Activated CD4-positive, alpha-beta T cell treated with anti-CD3 and anti-CD28 coated beads for 1 hour (primary cell): ENCODE data around the gene ASB5.

ENCODE experiments used
- DNase-seq: peaks from one replicate; pipeline ENCODE4 v3.0.0-alpha.2; 2020

The ASB5 gene

DNA sequence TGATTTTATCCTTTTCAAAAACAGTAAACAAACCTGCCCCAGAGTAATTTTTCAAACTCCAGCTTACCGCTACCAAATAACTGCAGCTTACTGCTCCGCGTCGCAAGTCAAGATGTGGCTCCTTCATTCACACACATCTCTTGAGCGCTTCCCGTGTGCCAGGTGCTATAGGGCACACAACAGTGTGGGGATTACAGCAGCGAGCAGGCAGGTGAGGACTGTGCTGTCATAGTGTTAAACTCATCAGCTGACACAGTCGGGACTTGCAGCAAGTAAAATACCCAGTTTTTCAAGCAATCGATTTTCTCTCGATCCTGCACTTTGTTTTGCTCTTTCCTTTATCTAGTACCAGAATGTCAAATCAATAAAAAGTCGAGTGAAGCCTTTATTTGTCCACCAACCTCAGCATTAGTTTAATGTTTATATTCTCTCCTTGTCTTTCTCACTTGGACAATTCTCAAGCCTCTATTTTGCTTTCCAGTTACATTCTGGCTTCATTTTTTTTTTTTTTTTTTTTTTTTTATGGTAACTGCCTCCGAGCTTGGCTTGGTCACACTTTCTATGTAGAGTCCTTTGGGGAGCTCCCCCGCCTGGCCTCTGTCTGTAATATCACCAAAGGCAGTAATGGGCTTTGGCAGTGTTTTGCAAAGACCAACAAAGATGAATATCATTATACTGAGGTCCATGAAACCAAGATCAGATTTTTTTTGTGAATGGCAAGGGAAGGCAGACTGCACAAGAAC, 8.3 kb upstream of the ASB5 start:
- no peak for DNase-seq

DNA sequence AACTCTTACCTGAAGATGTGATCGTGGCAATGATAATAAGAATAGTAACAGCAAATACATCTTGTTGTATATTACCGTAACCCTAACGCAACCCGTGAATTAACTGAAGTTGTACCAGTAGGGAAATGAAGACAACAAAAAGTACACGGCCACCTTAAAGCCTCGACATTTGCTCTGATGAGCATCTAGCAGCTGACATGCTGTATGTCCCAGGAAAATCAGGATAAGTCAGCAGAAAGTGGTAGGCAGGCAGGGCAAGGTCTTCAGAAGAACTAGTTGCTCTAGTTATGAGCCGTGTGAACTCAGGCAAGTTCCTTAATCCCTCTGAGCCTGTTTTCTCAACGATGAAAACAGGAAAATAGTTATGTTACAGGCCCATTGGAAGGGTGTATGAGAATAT, 7.7 kb upstream of the ASB5 start:
- no peak for DNase-seq

DNA sequence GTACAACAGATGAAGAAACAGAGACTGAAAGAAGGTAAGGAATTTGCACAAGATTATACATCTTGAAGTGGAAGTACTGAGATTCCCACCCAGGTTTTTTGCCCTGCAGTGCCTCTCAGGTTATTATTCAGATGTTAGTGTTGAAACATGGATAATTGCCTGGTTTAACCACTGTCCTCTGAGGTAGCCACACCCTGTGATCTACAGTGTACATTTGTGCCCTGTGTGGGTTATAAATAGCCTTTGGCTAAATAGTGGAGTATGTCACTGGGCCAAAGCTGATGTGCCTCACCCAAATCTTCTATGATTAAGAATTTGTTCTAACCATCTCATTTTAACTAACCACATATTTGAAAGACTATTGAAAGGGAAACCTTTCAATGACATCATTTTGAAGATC, 5.4 kb upstream of the ASB5 start:
- no peak for DNase-seq

DNA sequence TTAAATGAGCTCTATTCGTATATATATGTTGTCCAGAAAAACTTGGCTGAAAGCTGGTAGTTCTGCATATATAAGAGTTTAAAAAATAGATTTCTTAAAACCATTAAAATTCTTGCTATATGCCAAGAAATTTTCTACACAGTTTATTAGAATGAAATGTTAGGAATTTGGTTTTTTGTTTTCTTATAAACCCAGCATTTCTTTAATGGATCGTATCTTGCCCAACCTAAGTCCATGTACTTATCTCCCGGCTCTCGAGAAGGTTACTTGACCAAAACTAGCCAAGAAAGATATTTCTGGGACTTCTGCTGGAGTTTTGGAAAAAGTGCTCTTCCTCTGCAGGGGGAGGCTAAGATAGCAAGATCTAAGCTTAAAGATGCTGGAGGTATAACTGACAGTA, 4.7 kb upstream of the ASB5 start:
- no peak for DNase-seq

DNA sequence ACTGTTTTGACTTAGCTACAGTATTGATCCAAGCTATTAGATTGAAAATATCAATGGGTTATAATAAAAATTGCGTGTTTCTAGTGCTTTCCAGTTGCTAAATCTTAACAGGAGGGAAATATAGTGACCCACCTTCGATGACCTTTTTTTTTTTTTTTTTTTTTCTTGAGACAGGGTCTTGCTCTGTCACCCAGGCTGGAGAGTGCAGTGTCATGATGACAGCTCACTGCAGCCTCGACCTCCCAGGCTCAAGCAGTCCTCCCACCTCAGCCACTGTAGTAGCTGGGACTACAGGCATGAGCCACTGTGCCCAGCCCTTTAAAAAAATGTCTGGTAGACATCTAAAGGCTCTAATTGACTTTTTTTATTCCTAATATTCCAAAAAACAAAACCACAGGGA, 3.8 kb upstream of the ASB5 start:
- DNase-seq: no peak

DNA sequence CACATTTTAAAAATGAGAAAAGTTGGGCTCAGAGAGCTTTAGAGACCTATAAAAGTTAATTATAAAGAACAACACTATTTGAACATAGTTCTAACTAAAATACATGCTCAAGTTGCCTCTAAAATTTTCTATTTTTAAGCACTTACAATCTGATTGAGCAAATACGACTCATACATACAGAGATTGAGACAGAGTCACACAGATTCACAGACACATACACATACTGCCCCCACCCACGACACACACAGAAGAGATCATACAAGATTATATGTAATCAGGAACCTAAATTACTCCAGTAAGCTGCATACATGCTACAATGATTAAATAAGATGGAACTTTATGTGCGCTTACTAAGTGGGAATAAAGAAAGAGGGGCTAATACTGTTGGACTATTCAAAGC, 2.7 kb upstream of the ASB5 start:
- no peak for DNase-seq

DNA sequence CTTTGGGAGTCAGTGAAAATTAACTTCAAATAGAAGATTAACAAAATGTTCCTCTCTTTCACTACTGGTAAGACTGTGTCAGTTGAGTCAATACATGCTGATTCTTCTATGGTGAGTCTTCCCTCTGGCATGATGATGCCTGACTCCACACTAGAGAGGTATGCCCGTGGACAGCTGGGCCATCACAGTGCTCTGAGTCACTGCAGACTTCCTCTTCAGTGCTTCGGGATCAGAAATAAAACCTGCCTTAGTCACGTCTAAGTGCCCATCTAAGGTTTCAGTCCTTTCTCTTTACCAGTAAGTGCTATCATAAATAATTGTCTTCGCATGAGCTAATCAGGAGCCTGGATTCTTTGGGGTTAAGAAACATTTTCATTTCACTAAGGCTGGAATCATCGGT, 1.6 kb upstream of the ASB5 start:
- no peak for DNase-seq

DNA sequence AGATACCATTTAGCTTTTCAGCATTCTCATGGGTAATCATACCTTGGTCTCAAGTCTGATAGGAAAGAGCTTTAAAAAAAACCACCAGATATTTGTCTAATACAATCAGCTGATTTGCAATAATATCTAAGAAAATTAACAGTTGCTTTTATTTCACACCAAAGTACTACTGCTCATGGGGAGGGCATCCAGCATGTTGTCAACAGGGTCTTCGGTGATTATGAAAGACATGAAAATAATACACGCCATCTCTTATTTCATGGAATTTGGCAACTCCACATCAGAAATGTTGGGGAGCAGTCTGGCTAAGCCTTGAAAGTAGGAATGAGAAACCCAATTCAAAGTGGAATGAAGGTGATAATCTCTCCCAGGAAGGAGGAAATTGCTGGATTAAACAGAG, 3.0 kb downstream of the ASB5 start:
- no peak for DNase-seq

DNA sequence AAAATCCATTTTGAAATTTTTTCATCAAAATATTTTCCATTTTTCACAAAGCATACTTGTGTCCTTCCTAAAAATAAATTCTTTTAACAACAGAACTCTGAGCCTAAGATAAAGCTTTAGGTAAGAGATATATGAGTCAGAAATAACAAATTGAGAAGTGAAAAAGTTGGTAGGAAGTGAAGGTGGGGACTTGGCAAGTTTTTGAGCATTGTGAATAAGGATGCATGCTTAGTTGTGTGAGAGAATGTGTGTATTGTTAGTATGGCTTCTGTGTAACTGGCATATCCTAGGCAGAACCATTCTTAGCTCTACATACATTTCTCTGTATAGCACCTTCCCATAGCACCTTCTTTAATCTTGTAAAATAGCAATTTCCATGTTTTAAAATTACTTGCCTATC, 6.8 kb downstream of the ASB5 start:
- DNase-seq: no peak

DNA sequence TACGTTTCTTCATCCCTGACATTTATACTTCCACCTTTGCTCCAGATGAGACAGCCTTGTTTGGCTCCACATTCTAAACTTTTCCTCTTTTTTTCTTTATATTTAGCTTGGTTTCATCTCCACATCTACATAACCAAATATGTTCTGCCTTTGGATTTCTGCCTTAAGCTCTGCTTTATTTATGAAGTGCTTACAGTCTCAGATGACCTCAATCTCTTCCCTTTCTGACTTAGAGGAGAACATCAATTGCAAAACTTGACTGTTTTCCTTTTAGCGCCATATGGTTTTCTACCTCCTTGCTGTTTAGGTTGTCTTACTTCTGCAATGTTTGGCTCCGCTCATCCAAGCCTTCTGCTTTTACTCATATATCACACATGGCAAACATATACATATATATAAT, 7.5 kb downstream of the ASB5 start:
- no peak for DNase-seq

DNA sequence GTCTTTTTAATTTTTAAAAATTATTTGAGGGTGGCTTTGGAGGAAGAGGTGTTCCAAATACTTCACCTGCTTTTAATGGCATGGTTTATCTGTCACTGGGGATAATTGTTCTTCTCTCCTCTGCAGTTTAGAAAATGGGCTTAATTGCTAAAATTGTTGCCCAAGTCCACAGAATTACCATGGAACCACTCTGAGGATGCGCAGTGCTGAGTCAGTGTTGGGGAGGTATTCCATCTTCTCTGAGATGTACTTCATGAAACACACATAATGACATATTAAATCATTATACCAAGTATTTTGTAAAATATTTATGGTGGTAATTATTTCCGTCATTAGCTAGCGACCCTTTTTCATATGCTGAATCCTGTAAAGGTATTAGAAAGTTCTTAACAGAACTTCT, 8.0 kb downstream of the ASB5 start:
- DNase-seq: no peak

DNA sequence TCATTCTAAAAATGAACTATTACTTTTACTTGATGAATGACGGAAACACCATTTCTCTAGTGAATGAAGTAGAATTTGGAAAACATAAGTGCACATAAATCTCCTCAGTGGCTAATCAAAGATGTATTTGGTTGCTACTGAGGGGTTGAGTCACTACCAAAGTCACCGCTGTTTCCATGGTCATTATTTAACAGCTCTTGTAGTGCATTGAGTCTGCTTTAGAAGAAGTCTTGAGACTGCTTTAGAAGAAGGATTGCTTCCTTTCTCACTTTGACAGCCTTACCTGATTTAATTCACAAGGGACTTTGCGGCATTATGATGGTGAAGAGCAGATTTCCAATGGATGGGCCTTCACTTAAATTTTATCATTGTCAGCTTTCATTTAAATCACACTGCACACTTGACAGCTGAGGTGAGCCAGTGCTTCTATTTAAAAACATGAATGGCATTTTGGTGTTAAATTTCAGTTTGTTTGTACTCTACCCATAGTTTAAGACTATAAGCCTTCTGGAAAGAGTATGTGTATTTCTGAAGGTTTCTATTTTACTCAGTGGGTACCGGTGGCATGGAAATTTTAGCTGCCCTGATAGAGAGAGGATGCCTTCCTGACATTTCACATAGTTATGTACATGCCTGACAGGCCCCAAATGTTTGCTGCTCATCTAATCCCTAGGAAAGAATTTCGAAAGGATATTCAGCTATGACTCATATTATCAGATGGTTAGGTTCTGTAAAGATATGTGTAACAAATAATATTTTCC, 9.5 kb downstream of the ASB5 start:
- DNase-seq: no peak

DNA sequence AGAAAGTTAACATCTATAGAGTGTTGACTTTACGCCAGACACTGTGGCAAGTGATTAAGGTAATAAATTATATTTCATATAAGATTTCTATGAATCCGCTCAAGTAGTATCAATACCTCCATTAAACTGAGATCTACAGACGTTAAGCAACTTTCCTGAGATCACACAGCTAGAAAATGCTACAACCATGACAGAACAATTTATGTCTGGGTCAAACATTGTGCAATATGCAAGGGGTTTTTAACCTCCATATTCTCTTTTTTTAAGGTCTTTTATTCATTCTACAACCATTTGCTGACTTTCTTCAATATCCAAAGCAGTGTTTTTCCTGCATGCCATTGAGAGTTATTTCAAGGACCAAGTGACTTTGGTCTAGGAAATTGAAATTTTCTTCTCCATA, 10.9 kb downstream of the ASB5 start:
- no peak for DNase-seq

DNA sequence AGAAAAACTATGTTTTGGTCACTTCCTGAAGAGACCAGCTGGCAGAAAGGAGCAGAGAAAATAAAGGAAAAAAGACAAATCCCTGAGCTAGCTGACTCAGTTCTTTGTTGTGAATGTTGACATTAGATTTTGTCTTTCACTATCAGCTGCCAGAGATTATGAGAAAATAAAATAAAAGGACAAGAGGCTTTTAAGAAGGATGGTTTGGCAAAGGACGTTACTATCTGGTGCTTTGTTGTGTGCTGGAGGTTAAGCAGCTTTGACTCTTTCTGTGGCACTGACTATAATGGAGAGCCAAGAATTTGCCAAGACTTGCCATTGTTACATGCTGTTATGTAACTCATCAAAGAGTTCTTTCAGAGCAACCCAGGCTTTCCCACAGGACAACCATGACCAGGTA, 12.1 kb downstream of the ASB5 start:
- DNase-seq: no peak

DNA sequence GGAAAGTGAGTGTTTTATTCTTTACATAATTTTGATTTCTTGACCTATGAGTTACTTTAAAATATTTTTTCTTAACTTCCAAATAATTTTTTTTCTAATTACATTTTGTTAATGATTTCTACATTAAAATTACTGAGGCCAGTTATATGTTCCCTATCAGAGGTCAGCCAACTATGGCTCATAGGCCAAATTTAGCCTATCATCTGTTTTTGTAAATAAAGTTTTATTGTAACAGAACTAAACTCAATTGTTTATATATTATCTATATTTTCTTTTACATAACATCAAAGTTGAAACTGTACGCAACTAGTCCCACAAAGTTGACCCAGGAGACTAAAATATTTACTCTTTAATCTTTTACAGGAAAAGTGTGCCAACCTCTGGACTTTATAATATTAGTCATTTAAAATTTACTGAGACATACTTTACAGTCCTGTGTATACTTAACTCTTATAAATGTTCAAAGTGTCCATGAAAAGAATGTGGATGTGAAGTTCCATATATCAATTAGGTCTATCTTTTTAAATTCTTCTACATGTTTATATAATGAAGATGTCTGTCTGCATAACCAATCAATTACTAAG, 26.2 kb downstream of the ASB5 start:
- no peak for DNase-seq

DNA sequence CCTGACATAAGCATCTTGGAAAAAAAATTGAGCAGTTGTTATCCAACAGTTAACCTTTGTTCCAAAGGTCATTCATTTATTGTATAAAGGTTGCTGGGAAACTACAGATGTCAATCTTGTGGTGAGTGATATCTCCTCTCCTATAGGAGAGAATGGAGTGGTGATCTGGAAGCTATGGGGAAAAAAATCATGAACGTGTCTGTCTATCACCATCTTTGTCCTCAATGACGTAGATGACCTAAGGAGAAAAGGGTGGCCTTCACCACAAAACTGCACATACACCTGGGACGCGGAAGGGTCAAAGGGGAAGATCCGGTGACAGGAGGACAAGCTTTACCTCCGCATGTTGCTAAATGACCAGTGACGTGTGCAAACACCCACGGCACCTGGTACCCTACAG, 27.3 kb downstream of the ASB5 start:
- no peak for DNase-seq

DNA sequence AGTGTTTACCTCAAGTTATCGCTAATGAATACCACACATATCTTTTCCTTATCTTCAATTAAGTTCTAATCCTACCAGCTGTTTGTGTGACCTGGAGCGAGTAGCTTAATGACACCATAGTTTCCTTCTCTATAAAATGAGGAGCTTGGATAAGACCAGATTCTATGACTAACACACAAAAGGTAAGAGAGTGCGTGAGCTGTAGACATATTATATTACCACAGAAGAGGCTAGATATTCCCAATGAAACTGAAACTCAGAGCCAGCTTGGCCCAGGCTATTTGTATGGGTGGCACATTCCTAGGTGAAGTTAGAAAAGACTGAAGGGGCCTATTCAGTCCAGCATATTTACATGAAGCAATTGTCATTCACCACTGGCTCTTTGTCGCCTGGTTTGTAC, 30.2 kb downstream of the ASB5 start:
- no peak for DNase-seq

DNA sequence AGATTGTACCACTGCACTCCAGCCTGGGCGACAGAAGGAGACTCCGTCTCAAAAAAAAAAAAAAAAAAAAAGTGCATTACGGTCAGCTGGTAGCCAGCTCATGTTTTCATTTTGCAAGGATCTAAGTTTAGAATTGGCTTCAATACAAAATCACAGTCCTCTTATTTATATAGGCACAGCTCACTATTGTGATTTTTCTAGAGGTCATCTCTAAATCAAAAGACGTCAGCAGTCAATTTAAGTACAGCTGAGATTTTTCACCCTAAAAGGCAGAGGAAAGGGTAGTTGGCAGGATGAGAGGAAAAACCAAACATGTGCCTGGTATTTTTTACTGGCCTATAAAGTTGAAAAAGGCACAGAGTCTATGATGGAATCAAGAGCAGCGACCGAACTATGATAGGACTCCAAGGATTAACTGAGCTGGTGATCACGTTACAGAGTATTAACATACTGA, 30.8 kb downstream of the ASB5 start:
- DNase-seq: no peak

DNA sequence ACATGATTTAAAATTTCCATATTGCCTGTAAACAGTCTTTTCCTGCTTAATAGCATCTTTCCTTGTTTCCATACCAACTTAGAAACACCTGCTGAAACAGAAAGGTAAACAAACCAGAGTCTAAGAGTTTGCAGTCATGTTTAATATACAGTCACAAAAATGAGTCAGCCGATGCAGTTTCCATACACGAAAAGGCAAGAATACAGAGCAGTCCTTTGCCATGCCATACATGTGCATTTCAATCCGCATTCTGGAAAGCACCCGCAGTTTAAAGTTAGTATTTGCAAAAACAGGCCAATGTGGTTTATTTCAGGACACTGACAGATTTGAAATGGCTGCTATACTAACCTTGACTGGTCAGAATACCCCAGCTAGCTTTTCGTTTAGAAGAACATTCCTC, 32.1 kb downstream of the ASB5 start:
- no peak for DNase-seq

DNA sequence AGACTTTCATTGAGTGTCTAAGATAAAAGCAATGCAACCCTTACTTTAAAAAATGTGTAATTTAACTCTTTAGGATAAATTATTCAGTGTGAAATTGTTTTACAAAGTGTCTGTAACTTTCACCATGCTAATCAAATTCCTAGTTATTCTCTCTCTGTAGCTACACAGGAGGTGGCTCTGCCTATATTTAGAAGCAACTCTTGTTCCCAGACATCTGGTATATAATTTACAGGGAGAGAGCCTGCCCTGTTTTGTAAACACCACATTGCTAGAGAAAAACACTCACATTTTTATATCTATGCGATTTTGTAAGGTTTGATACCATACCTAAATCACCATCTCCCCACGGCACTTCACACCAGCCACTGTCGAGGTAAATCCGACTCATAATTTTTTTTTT, 38.2 kb downstream of the ASB5 start:
- no peak for DNase-seq

DNA sequence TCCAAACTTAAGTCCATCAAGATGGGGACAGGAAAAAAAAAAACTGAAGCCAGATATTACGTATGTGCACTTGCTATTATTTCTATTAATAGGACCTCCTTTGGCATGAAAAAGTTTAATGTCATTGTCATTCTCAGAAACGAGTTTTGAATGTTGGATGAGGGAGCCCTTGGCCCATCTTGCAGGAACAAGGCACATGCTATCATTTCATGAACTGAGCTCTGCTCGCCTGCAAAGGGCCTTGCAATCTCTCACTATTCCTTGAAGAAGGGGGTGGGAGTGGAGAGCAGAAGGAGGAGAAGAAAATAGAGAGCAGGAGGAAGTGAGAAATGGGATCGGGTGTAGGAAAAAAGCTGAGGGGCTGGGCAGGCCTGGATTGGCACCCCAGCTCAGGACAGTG, 39.4 kb downstream of the ASB5 start:
- no peak for DNase-seq

DNA sequence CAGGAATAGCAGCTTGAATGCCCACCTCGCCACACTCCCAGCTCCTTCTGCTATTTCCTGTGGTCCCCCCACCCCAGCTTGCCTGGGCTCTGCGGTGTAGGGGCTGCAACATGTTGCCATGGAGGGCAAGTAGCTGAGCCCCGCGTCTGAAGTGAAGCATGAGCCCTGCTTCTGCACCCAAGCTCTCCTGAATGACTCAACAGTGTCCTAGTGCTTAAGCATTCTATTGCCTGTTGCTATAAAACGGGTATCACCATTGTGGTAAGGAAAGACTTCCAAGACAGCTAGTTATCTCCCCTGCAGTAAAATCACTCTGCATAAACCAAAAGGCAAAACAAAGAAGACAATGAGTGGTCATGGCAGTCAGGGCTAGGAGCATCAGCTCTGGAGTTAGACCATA, 42.3 kb downstream of the ASB5 start:
- DNase-seq: no peak

DNA sequence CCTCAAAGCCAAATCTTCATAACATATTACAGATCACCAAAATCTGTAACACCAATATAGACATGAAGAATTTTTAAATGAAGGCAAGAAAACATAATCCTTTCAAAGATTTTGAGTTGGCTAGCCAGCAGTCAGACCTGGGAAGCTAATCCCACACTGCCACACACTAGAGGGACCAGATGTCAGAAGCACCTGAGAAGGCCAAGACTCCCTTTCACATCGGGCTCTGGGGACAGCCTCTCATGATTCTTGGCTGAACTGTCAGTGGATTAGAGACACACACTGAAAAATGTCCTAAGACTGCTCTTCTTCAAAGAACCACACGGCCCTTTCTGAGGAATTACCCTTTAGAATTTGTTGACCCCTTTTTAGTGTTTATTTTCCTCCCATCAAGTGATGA, 45.5 kb downstream of the ASB5 start:
- no peak for DNase-seq

DNA sequence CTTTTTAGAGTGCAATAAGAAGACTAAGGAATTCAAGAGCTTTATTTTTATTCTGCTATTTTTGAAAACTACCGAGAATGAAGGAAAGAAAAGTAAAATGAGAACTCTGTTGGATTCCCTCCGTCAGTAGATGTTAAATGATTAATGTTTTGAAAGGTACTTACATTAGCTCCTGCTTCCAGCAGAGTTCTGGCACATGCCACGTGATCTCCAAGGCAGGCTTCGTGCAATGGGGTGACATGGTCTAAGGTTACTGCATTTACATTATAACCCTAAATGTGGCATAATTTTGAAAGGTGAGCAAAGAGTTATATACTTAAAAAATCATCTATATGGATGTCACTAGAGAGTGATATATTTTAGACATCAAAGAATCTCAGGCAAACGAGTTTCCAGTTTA, 46.9 kb downstream of the ASB5 start:
- no peak for DNase-seq

DNA sequence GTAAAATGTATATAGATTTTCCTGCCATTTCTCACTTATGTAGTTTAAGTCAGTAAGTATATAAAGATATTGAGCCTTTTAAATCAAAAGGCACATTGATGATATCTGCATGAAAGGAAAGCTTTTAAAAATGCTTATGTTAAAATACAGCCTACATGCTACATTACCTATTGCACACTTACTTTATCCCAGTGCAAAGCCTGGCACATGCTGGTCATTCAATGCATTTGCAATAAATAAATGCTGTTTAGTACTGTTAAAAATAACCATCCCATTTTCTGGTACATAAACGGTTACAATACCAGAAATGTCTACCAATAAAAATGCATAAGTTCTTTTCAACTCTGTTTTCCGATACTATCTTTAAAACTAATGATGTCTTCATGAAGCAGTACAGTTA, 51.5 kb downstream of the ASB5 start:
- DNase-seq: no peak
